CD8-positive, alpha-beta memory T cell (primary cell): ENCODE data around the gene TBC1D22B. TPM values are rescaled to one million over a fixed set of nuclear protein-coding genes. Genes with fewer than 3 reads are reported as not detected.
A peak's percentile ranks its signal among the peaks of the same experiment; 100 is the strongest.

Experiments
- CTCF ChIA-PET: fragments of 350-600 bp; sonication (Branson Sonifier 250); formaldehyde crosslinking; loops from one replicate; lab custom pipeline; 2021; ENCODE audit warnings: antibody characterized with exemption; lab: Charles Lee
- POLR2A ChIA-PET: fragments of 350-600 bp; sonication (Branson Sonifier 250); formaldehyde crosslinking; loops from one replicate; lab custom pipeline; 2021; ENCODE audit warnings: antibody characterized with exemption; lab: Charles Lee
- DNase-seq, 5 donors: peaks; one replicate each; pipeline versions ENCODE4 v3.0.0 to v3.0.0-alpha.2; 2020 to 2022; ENCODE audit warnings: mixed read lengths in 1 of 5
- H3K27ac ChIP-seq: one replicate; pipeline ENCODE4 v1.7.0; 2013; ENCODE audit warnings: low read depth, mild to moderate bottlenecking, low read length, moderate library complexity
- H3K27me3 ChIP-seq: 2 replicates; pipeline ENCODE4 v1.7.0; 2013; ENCODE audit warnings: low read length, mild to moderate bottlenecking; ENCODE audit not compliant: insufficient read depth, poor library complexity, severe bottlenecking
- H3K36me3 ChIP-seq: 2 replicates; pipeline ENCODE4 v1.7.0; 2013; ENCODE audit warnings: mild to moderate bottlenecking, low read length, moderate library complexity; ENCODE audit not compliant: insufficient read depth
- H3K4me1 ChIP-seq: 2 replicates; pipeline ENCODE4 v1.7.0; 2013; ENCODE audit warnings: mild to moderate bottlenecking, low read length, moderate library complexity; ENCODE audit not compliant: insufficient read depth
- H3K4me3 ChIP-seq: 2 replicates; pipeline ENCODE4 v1.7.0; 2013; ENCODE audit warnings: mild to moderate bottlenecking, low read length
- H3K9me3 ChIP-seq: 2 replicates; pipeline ENCODE4 v1.7.0; 2013; ENCODE audit warnings: mild to moderate bottlenecking, low read length
- H3K27ac Mint-ChIP-seq, 8 donors: one replicate each; pipeline ENCODE4 v1.8.0; 2020 to 2021; ENCODE audit warnings: mixed read lengths in 8 of 8, mild to moderate bottlenecking in 6 of 8, inconsistent platforms in 3 of 8, moderate library complexity in 3 of 8
- H3K27me3 Mint-ChIP-seq, 2 donors: one replicate each; pipeline ENCODE4 v1.8.0; 2020 to 2021; ENCODE audit warnings: mixed read lengths in 2 of 2, mild to moderate bottlenecking in 1 of 2, moderate library complexity in 1 of 2
- H3K36me3 Mint-ChIP-seq, 3 donors: one replicate each; pipeline ENCODE4 v1.8.0; 2020 to 2021; ENCODE audit warnings: mixed read lengths in 3 of 3, inconsistent platforms in 1 of 3, mild to moderate bottlenecking in 1 of 3
- H3K4me1 Mint-ChIP-seq, 3 donors: one replicate each; pipeline ENCODE4 v1.8.0; 2020 to 2021; ENCODE audit warnings: mixed read lengths in 3 of 3, inconsistent platforms in 1 of 3, mild to moderate bottlenecking in 1 of 3
- H3K4me3 Mint-ChIP-seq, 7 donors: one replicate each; pipeline ENCODE4 v1.8.0; 2020 to 2021; ENCODE audit warnings: mixed read lengths in 7 of 7, mild to moderate bottlenecking in 6 of 7, moderate library complexity in 4 of 7, inconsistent platforms in 2 of 7
- H3K9me3 Mint-ChIP-seq, 5 donors: one replicate each; pipeline ENCODE4 v1.8.0; 2020 to 2022; ENCODE audit warnings: mixed read lengths in 5 of 5, mild to moderate bottlenecking in 3 of 5, moderate library complexity in 2 of 5, inconsistent platforms in 1 of 5
- polyA plus RNA-seq: library from polyadenylated mRNA; unstranded; fragments of 300-500 nt; fragmentation: Illumina TruSeq; gene quantifications from one replicate; pipeline ENCODE4 v1.2.3, GENCODE V29; 2021
- total RNA-seq, 2 experiments: library from RNA; stranded (reverse); gene quantifications; one replicate each; pipeline ENCODE4 v1.2.3, GENCODE V29; 2021

The TBC1D22B gene
- total and polyA plus RNA-seq, 3 experiments from 2014 or later, result 11.2 to 14.4 (median 14.4) TPM

DNA sequence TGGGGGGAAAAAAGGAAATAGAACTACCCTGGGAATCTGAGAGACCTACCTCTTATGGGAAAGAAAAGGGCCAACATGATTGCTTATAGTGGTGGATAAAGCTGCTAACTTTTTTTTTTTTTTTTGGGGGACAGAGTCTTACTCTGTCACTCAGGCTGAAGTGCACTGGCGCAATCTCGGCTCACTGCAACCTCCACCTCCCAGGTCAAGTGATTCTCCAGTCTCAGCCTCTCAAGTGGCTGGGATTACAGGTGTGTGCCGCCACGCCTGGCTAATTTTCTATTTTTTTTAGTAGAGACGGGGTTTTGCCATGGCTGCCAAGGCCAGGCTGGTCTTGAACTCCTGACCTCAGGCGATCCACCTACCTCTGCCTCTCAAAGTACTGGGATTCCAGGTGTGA is 39.5 kb upstream of the TBC1D22B start:
- no peaks in the 10 kb centered on the region for H3K9me3 ChIP-seq
- CTCF ChIA-PET, result interaction anchor here (21.6 kb wide), 1 partner anchor 195 kb away, joined by 615 read pairs; no protein-coding TSS in a partner anchor
- no peaks in the 10 kb centered on the region for H3K27me3 ChIP-seq
- no peak overlapping the region for H3K4me3 ChIP-seq
- peaks cover 0 to 1% of the 10 kb centered on the region in 2 donors for H3K27me3 Mint-ChIP-seq
- H3K9me3 Mint-ChIP-seq, result no peaks in the 10 kb centered on the region
- POLR2A ChIA-PET, result no interaction called here
- H3K36me3 ChIP-seq, result no peaks in the 10 kb centered on the region
- no peak overlapping the region for H3K27ac ChIP-seq
- H3K4me3 Mint-ChIP-seq, result no peak overlapping the region
- DNase-seq, result no peak
- H3K27ac Mint-ChIP-seq, result no peak overlapping the region
- peaks cover 7 to 12% (median 11%) of the 10 kb centered on the region in 3 donors for H3K4me1 Mint-ChIP-seq
- peaks cover 9% of the 10 kb centered on the region for H3K4me1 ChIP-seq
- no peaks in the 10 kb centered on the region for H3K36me3 Mint-ChIP-seq

DNA sequence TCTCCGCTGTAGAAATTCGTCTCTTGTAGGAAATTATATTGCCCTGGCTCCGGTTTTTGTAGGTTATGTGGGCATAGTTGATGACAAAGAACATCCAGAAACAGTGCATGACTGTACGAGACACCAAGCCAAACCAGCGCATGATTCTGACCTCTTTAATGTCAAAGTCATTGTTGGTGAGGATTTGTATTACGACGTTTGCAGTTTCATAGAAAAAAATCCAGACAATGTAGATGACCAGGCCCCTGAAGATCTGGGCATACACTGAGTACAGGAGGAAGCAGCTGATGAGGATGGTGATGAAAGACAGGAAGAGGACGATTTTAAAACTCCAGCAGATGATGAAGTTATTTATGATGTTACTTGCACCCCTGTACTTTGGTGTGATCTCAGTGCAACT is 39.1 kb upstream of the TBC1D22B start:
- no peak overlapping the region for H3K27ac ChIP-seq
- no peaks in the 10 kb centered on the region for H3K36me3 ChIP-seq
- peaks cover 9% of the 10 kb centered on the region for H3K4me1 ChIP-seq
- H3K36me3 Mint-ChIP-seq, result no peaks in the 10 kb centered on the region
- H3K9me3 Mint-ChIP-seq, result no peaks in the 10 kb centered on the region
- no peaks in the 10 kb centered on the region for H3K27me3 ChIP-seq
- no peaks in the 10 kb centered on the region for H3K9me3 ChIP-seq
- peaks cover 8 to 13% (median 12%) of the 10 kb centered on the region in 3 donors for H3K4me1 Mint-ChIP-seq
- DNase-seq, result no peak
- POLR2A ChIA-PET, result no interaction called here
- no peak overlapping the region for H3K4me3 ChIP-seq
- H3K27me3 Mint-ChIP-seq, result peaks cover 0 to 1% of the 10 kb centered on the region in 2 donors
- CTCF ChIA-PET, result no interaction called here
- H3K27ac Mint-ChIP-seq, result no peak overlapping the region
- H3K4me3 Mint-ChIP-seq, result peak overlapping the region in 1 of 7 donors; percentile 53

DNA sequence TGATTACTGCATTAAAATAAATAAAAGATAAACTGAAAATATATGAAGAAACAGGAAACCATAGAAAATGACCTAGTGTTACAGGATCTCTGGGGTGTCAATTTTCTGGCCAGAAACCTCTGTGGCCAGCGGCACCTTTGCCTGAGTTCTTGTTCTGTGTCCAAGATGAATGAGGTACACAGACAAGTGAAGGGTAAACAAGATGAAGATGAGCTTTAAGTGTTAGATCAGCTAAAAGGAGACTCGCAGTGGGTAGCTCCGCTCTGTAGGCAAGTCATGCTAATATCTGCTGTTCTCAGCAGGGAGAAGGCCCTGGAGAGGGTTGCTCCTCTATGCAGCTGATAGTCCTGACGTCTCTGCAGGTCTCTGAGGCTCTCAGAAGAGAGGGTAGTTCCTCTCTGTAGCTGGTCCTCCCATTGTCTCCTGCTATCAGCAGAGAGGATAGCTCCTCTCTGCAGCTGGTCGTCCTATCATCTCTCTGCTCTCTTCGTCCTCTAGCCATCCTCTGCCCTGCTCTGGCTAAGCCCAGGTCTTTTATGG is 35.9 kb upstream of the TBC1D22B start:
- H3K36me3 ChIP-seq, result no peaks in the 10 kb centered on the region
- DNase-seq, result no peak
- POLR2A ChIA-PET, result no interaction called here
- Mint-ChIP-seq H3K27ac (peak overlapping the region in 2 of 8 donors; percentile 54 to 79), H3K36me3 (no peaks in the 10 kb centered on the region), H3K4me3 (peak overlapping the region; percentile 83 to 94 (median 87)), H3K4me1 (peaks cover 8 to 13% (median 12%) of the 10 kb centered on the region in 3 donors), H3K27me3 (no peaks in the 10 kb centered on the region), H3K9me3 (no peaks in the 10 kb centered on the region)
- H3K9me3 ChIP-seq, result no peaks in the 10 kb centered on the region
- peaks cover 9% of the 10 kb centered on the region for H3K4me1 ChIP-seq
- peak overlapping the region; percentile 12 for H3K27ac ChIP-seq
- H3K4me3 ChIP-seq, result peak overlapping the region; percentile 90
- H3K27me3 ChIP-seq, result no peaks in the 10 kb centered on the region
- CTCF ChIA-PET, result interaction anchor here (0.8 to 3.1 kb wide), 4 partner anchors 10 to 203 kb away, joined by 4 to 18 read pairs (median 4); no protein-coding TSS in a partner anchor

DNA sequence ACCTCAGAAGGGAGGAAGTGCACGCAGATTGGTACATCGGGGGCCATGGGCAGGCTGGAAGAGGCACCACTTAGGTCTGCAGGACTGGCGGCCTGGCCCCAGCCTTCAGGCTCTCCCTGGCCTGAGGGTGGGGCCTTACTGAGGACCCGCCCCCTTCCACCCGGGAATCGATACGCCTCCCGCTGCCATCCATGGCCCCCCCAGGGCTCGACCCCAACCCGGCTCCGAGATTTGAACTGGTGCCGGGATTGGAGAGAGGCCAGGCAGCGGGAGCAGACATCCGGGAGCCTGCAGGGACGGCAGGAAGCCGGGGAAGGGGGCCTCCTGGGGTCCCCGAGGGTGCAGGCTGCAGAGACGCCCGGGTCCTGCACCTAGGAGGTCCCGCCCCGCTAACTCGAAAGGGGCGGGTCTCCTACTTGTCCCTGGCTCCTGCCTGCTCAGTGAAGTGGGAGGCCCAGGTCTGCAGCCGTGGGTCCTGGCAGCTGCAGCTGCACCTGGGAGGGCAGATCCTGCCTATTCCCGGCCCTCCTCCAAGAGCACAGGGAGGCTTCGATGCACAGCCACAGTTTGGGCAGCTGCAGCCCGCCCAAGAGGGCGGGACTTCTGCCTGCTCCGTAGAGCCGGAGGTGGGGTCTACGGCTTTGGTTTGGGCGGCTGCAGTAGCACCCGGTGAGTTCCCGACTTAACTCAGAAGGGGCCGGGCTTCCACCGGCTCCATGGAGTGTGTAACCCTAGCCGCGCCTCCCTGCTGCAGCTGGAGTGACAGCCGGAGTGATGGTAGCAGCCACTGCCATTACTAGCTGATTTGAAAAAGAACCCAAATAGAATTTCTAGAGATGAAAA is 35.2 kb upstream of the TBC1D22B start:
- no peaks in the 10 kb centered on the region for H3K9me3 Mint-ChIP-seq
- H3K27me3 ChIP-seq, result no peaks in the 10 kb centered on the region
- no peaks in the 10 kb centered on the region for H3K27me3 Mint-ChIP-seq
- ChIA-PET POLR2A (no interaction called here), CTCF (interaction anchor here (0.8 to 2.0 kb wide), 4 partner anchors 11 to 337 kb away, joined by 3 to 4 read pairs (median 4); partner anchors contain the start of gene C6orf89)
- H3K9me3 ChIP-seq, result no peaks in the 10 kb centered on the region
- H3K27ac Mint-ChIP-seq, result peak overlapping the region in 4 of 8 donors; percentile 26 to 79 (median 50)
- H3K36me3 ChIP-seq, result no peaks in the 10 kb centered on the region
- DNase-seq, result peak; percentile 47 to 73 (median 63)
- H3K4me3 Mint-ChIP-seq, result peak overlapping the region; percentile 83 to 94 (median 87)
- no peaks in the 10 kb centered on the region for H3K36me3 Mint-ChIP-seq
- peaks cover 8 to 13% (median 12%) of the 10 kb centered on the region in 3 donors for H3K4me1 Mint-ChIP-seq
- H3K4me3 ChIP-seq, result peak overlapping the region; percentile 90
- H3K4me1 ChIP-seq, result peaks cover 9% of the 10 kb centered on the region
- peak overlapping the region; percentile 47 for H3K27ac ChIP-seq

DNA sequence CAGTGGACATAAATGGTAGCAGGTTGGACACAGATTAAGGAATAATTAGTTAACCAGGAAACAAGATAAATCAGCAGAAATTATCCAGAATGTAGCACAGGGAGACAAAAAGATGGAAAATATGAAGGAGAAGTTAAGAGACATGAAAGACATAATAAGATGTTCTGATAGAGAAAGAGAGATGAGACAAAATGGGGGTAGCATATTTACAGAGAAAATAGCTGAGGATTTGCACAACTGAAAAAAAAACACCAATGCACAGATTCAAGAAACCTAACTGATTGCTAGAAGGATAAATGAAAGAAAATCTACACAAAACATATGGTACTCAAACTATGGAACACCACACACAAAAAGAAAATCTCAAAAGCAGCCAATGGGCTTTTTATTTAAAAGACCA is 34.6 kb upstream of the TBC1D22B start:
- Histone ChIP-seq H3K36me3 (no peaks in the 10 kb centered on the region), H3K27ac (no peak overlapping the region), H3K4me1 (peaks cover 9% of the 10 kb centered on the region), H3K4me3 (peak overlapping the region; percentile 90), H3K9me3 (no peaks in the 10 kb centered on the region), H3K27me3 (no peaks in the 10 kb centered on the region)
- Mint-ChIP-seq H3K4me3 (peak overlapping the region; percentile 83 to 94 (median 87)), H3K27me3 (no peaks in the 10 kb centered on the region), H3K9me3 (no peaks in the 10 kb centered on the region), H3K27ac (peak overlapping the region in 2 of 8 donors; percentile 26 to 38), H3K36me3 (no peaks in the 10 kb centered on the region), H3K4me1 (peaks cover 8 to 13% (median 12%) of the 10 kb centered on the region in 3 donors)
- ChIA-PET POLR2A (no interaction called here), CTCF (interaction anchor here (0.8 to 2.0 kb wide), 4 partner anchors 12 to 464 kb away, joined by 3 to 4 read pairs (median 3); partner anchors contain the start of gene C6orf89)
- no peak for DNase-seq

DNA sequence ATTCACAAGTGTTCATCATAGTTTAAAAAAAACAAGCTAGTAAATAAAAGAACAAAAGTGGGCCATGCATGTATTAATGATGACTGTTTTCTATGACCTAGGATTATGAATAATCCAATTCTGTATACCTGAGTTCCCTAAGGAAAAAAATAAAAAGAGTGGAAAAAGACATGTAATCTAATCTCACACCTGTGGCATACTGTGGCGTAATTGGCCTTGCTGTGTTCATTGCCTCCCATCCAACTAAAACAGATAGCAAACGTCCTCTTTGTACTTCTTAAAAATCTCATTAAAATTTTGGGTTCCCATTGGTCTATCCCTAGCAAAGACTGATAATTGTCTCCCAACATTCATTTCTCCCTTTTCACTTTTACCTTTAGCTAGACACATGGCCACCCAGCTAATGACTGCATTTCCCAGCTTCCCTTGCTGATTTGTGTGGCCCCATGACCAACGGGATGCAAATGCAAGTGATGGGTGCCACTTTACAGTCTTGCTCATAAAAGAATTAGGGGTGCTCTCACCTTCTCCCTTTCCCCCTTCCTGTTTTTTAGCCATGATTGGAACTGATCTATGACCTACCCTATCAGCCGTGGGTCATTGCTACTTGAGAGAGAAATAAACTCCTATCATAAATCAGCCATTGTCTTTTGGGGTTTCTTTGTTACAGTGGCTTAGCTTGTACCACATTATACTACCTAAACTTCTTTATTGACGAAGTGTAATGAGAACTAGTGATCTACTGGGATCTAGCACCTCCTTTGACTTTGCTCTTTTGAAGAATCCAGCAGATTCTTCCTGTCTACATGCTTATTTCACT is 32.0 kb upstream of the TBC1D22B start:
- no peaks in the 10 kb centered on the region for H3K36me3 ChIP-seq
- CTCF ChIA-PET, result interaction anchor here (0.6 to 1.9 kb wide), 3 partner anchors 106 to 208 kb away, joined by 3 to 5 read pairs (median 4); no protein-coding TSS in a partner anchor

DNA sequence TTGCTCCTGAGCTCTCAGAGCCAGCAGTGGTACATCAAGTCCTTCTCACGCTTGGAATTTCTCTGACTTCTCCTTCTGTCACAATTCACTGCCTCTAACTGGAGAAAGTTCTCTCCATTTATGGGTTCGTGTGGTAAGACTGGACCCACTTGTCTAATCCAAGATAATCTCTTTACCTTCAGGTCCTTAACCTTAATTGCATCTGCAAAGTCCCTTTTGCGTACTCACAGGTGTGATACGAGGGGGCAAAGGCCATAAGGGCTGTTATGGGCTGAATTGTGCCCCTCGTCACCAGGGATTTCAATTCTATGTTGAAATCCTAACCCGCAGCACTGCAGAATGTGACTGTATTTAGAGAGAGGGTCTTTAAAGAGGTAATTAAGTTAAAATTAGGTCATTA is 27.5 kb upstream of the TBC1D22B start:
- Histone ChIP-seq H3K36me3 (no peaks in the 10 kb centered on the region), H3K27me3 (no peaks in the 10 kb centered on the region), H3K9me3 (no peaks in the 10 kb centered on the region), H3K27ac (no peak overlapping the region), H3K4me3 (no peak overlapping the region), H3K4me1 (no peaks in the 10 kb centered on the region)
- Mint-ChIP-seq H3K9me3 (no peaks in the 10 kb centered on the region), H3K27ac (no peak overlapping the region), H3K4me1 (peaks cover 0 to 6% (median 2%) of the 10 kb centered on the region in 3 donors), H3K27me3 (peaks cover 2 to 12% of the 10 kb centered on the region in 2 donors), H3K4me3 (no peak overlapping the region), H3K36me3 (no peaks in the 10 kb centered on the region)
- ChIA-PET CTCF (no interaction called here), POLR2A (no interaction called here)
- no peak for DNase-seq

More for the DNA sequence above, 32.0 kb upstream of the TBC1D22B start:
- Mint-ChIP-seq H3K27me3 (peaks cover 0 to 4% of the 10 kb centered on the region in 2 donors), H3K36me3 (no peaks in the 10 kb centered on the region), H3K27ac (no peak overlapping the region), H3K9me3 (no peaks in the 10 kb centered on the region), H3K4me1 (peaks cover 9 to 19% (median 12%) of the 10 kb centered on the region in 3 donors), H3K4me3 (peak overlapping the region in 1 of 7 donors; percentile 5)
- POLR2A ChIA-PET, result interaction anchor here (0.6 kb wide), 1 partner anchor 19 kb away, joined by 3 read pairs; no protein-coding TSS in a partner anchor
- no peak overlapping the region for H3K4me3 ChIP-seq
- H3K27me3 ChIP-seq, result no peaks in the 10 kb centered on the region
- H3K4me1 ChIP-seq, result peaks cover 9% of the 10 kb centered on the region
- no peak for DNase-seq
- H3K27ac ChIP-seq, result no peak overlapping the region
- H3K9me3 ChIP-seq, result no peaks in the 10 kb centered on the region
